ENCODE data around the gene HELZ2. TPM values are rescaled to one million over a fixed set of nuclear protein-coding genes. Genes with fewer than 3 reads are reported as not detected.

HELZ2 gene
- total RNA-seq, 2 experiments from 2014 or later: 6.5 to 8.3 TPM

- Histone ChIP-seq H3K9me2 (ENCODE audit: insufficient read depth, low read length) (no peaks in the 10 kb centered on the region), H2AFZ (ENCODE audit: low read length) (no peak overlapping the region), H3K9me3 (ENCODE audit: low read length) (no peaks in the 10 kb centered on the region), H3K27ac (ENCODE audit: low read depth, low read length, poor library complexity, severe bottlenecking) (no peak overlapping the region), H3K4me1 (ENCODE audit: insufficient read depth, low read length, poor library complexity, severe bottlenecking) (peaks cover 23% of the 10 kb centered on the region), H4K20me1 (ENCODE audit: insufficient read depth, low read length) (no peaks in the 10 kb centered on the region), H3K4me2 (ENCODE audit: low read length) (no peak overlapping the region), H3K79me2 (ENCODE audit: insufficient read depth, low read depth, low read length) (no peaks in the 10 kb centered on the region), H3K36me3 (ENCODE audit: insufficient read depth, low read length) (no peaks in the 10 kb centered on the region), H3K4me3 (ENCODE audit: low read depth, low read length, poor library complexity, severe bottlenecking) (no peak overlapping the region)
- intact Hi-C loops (cut with micrococcal nuclease; ENCODE audit: unreplicated experiment): loop anchor here (10.0 kb wide), 1 partner anchor 330 kb away; the partner anchor contains the start of genes ABHD16B and TPD52L2
- CTCF ChIA-PET (ENCODE audit: unreplicated experiment): no interaction called here
- BruUV-seq (replicated peaks): no TSS peak
- POLR2A ChIA-PET: no interaction called here
- TF ChIP-seq EZH2phosphoT487 (IDR thresholded peaks at IDR 0.05; ENCODE audit: borderline replicate concordance, low read depth, low read length): no peak
- no peak for DNase-seq (ENCODE audit: low spot score)
Measured at GRCh38 chr20:63534427-63534830, 39.6 kb downstream of the HELZ2 start.

GRCh38 chr20:63533871-63534393 is 40.1 kb downstream of the HELZ2 start:
- no peak overlapping the region for H2AFZ ChIP-seq (ENCODE audit: low read length)
- BruUV-seq (replicated peaks): no TSS peak
- DNase-seq (ENCODE audit: low spot score): no peak
- ChIA-PET POLR2A (no interaction called here), CTCF (ENCODE audit: unreplicated experiment) (no interaction called here)
- H3K27ac ChIP-seq (ENCODE audit: low read depth, low read length, poor library complexity, severe bottlenecking): no peak overlapping the region
- no peaks in the 10 kb centered on the region for H3K36me3 ChIP-seq (ENCODE audit: insufficient read depth, low read length)
- intact Hi-C loops (cut with micrococcal nuclease; ENCODE audit: unreplicated experiment): loop anchor here (10.0 kb wide), 1 partner anchor 331 kb away; the partner anchor contains the start of genes ABHD16B and TPD52L2
- no peak for TF ChIP-seq EZH2phosphoT487 (IDR thresholded peaks at IDR 0.05; ENCODE audit: borderline replicate concordance, low read depth, low read length)
- TF ChIP-seq CTCF (conservative IDR thresholded peaks at IDR 0.05; ENCODE audit: low read length): no peak
- no peak overlapping the region for H3K4me2 ChIP-seq (ENCODE audit: low read length)
- H3K79me2 ChIP-seq (ENCODE audit: insufficient read depth, low read depth, low read length): no peaks in the 10 kb centered on the region
- H3K9me2 ChIP-seq (ENCODE audit: insufficient read depth, low read length): no peaks in the 10 kb centered on the region
- no peak overlapping the region for H3K4me3 ChIP-seq (ENCODE audit: low read depth, low read length, poor library complexity, severe bottlenecking)
- no peaks in the 10 kb centered on the region for H3K9me3 ChIP-seq (ENCODE audit: low read length)
- peaks cover 23% of the 10 kb centered on the region for H3K4me1 ChIP-seq (ENCODE audit: insufficient read depth, low read length, poor library complexity, severe bottlenecking)
- no peaks in the 10 kb centered on the region for H4K20me1 ChIP-seq (ENCODE audit: insufficient read depth, low read length)

- no peaks in the 10 kb centered on the region for H3K36me3 ChIP-seq (ENCODE audit: insufficient read depth, low read length)
- no peak overlapping the region for H3K4me3 ChIP-seq (ENCODE audit: low read depth, low read length, poor library complexity, severe bottlenecking)
- intact Hi-C loops (cut with micrococcal nuclease; ENCODE audit: unreplicated experiment): loop anchor here (10.0 kb wide), 1 partner anchor 331 kb away; the partner anchor contains the start of genes ABHD16B and TPD52L2
- POLR2A ChIA-PET: no interaction called here
- no TSS peak for BruUV-seq (replicated peaks)
- H3K27ac ChIP-seq (ENCODE audit: low read depth, low read length, poor library complexity, severe bottlenecking): no peak overlapping the region
- TF ChIP-seq EZH2phosphoT487 (IDR thresholded peaks at IDR 0.05; ENCODE audit: borderline replicate concordance, low read depth, low read length) (no peak), CTCF (conservative IDR thresholded peaks at IDR 0.05; ENCODE audit: low read length) (no peak)
- DNase-seq (ENCODE audit: low spot score): no peak
- no peak overlapping the region for H3K4me2 ChIP-seq (ENCODE audit: low read length)
- H4K20me1 ChIP-seq (ENCODE audit: insufficient read depth, low read length): no peaks in the 10 kb centered on the region
- no peaks in the 10 kb centered on the region for H3K9me3 ChIP-seq (ENCODE audit: low read length)
- no peak overlapping the region for H2AFZ ChIP-seq (ENCODE audit: low read length)
- H3K4me1 ChIP-seq (ENCODE audit: insufficient read depth, low read length, poor library complexity, severe bottlenecking): peaks cover 18% of the 10 kb centered on the region
- H3K9me2 ChIP-seq (ENCODE audit: insufficient read depth, low read length): no peaks in the 10 kb centered on the region
- no peaks in the 10 kb centered on the region for H3K79me2 ChIP-seq (ENCODE audit: insufficient read depth, low read depth, low read length)
- CTCF ChIA-PET (ENCODE audit: unreplicated experiment): no interaction called here
Measured at GRCh38 chr20:63533388-63533787, 40.7 kb downstream of the HELZ2 start.
